ENCODE measurements around the gene SPAG8. TPM values are rescaled to one million over a fixed set of nuclear protein-coding genes. Genes with fewer than 3 reads are reported as not detected.

Gene SPAG8
- total and polyA plus RNA-seq, 2 experiments from 2014 or later: 0.10 to 0.63 TPM

GRCh38 chr9:35858458-35858857, 46.4 kb upstream of the SPAG8 start:
- no peak overlapping the region for H2AFZ ChIP-seq

GRCh38 chr9:35856882-35857281, 44.8 kb upstream of the SPAG8 start:
- H3K79me2 ChIP-seq: no peaks in the 10 kb centered on the region
- TF ChIP-seq EZH2 (IDR thresholded peaks at IDR 0.05; ENCODE audit: borderline replicate concordance) (no peak), CTCF (IDR thresholded peaks at IDR 0.05; ENCODE audit: poor library complexity) (no peak), EZH2phosphoT487 (IDR thresholded peaks at IDR 0.05; ENCODE audit: low read depth, severe bottlenecking, unreplicated experiment) (no peak)
- no peak overlapping the region for H3K4me2 ChIP-seq

More at GRCh38 chr9:35858458-35858857, 46.4 kb upstream of the SPAG8 start:
- Histone ChIP-seq H3K79me2 (no peaks in the 10 kb centered on the region), H3K27me3 (peaks cover 4% of the 10 kb centered on the region), H3K9me3 (ENCODE audit: low read depth) (no peaks in the 10 kb centered on the region), H3K36me3 (replicated peaks; ENCODE audit: insufficient read depth, low read depth) (no peaks in the 10 kb centered on the region), H3K4me2 (no peak overlapping the region), H3K27ac (no peak overlapping the region), H3K9me2 (replicated peaks; ENCODE audit: insufficient read depth) (no peaks in the 10 kb centered on the region), H3K4me3 (no peak overlapping the region), H3K4me1 (ENCODE audit: insufficient read depth) (no peaks in the 10 kb centered on the region), H4K20me1 (ENCODE audit: insufficient read depth, poor library complexity, severe bottlenecking) (no peaks in the 10 kb centered on the region)
- no peak for DNase-seq (ENCODE audit: low spot score)
- TF ChIP-seq CTCF (IDR thresholded peaks at IDR 0.05; ENCODE audit: poor library complexity) (no peak), EZH2phosphoT487 (IDR thresholded peaks at IDR 0.05; ENCODE audit: low read depth, severe bottlenecking, unreplicated experiment) (no peak), EZH2 (IDR thresholded peaks at IDR 0.05; ENCODE audit: borderline replicate concordance) (no peak)
- WGBS (ENCODE audit: low lambda C conversion rate, missing lambda C conversion rate): 84% methylated on average over 5 of the region's 5 CpGs

GRCh38 chr9:35856206-35856605, 44.1 kb upstream of the SPAG8 start:
- 75% methylated on average over 3 of the region's 3 CpGs for WGBS (ENCODE audit: low lambda C conversion rate, missing lambda C conversion rate)
- no peak for DNase-seq (ENCODE audit: low spot score)
- Histone ChIP-seq H3K9me3 (ENCODE audit: low read depth) (no peaks in the 10 kb centered on the region), H4K20me1 (ENCODE audit: insufficient read depth, poor library complexity, severe bottlenecking) (no peaks in the 10 kb centered on the region), H3K27me3 (no peaks in the 10 kb centered on the region), H3K36me3 (replicated peaks; ENCODE audit: insufficient read depth, low read depth) (no peaks in the 10 kb centered on the region), H3K4me1 (ENCODE audit: insufficient read depth) (no peaks in the 10 kb centered on the region), H3K27ac (no peak overlapping the region), H3K4me2 (no peak overlapping the region), H3K79me2 (no peaks in the 10 kb centered on the region), H3K9me2 (replicated peaks; ENCODE audit: insufficient read depth) (no peaks in the 10 kb centered on the region), H3K4me3 (no peak overlapping the region), H2AFZ (no peak overlapping the region)
- TF ChIP-seq EZH2 (IDR thresholded peaks at IDR 0.05; ENCODE audit: borderline replicate concordance) (no peak), EZH2phosphoT487 (IDR thresholded peaks at IDR 0.05; ENCODE audit: low read depth, severe bottlenecking, unreplicated experiment) (no peak), CTCF (IDR thresholded peaks at IDR 0.05; ENCODE audit: poor library complexity) (no peak)

More at GRCh38 chr9:35856882-35857281, 44.8 kb upstream of the SPAG8 start:
- H2AFZ ChIP-seq: no peak overlapping the region
- H3K27me3 ChIP-seq: peaks cover 2% of the 10 kb centered on the region
- H3K27ac ChIP-seq: no peak overlapping the region
- 89% methylated on average over 5 of the region's 5 CpGs for WGBS (ENCODE audit: low lambda C conversion rate, missing lambda C conversion rate)
- no peak overlapping the region for H3K4me3 ChIP-seq
- no peaks in the 10 kb centered on the region for H3K9me3 ChIP-seq (ENCODE audit: low read depth)
- no peaks in the 10 kb centered on the region for H3K4me1 ChIP-seq (ENCODE audit: insufficient read depth)
- H3K9me2 ChIP-seq (replicated peaks; ENCODE audit: insufficient read depth): no peaks in the 10 kb centered on the region
- H4K20me1 ChIP-seq (ENCODE audit: insufficient read depth, poor library complexity, severe bottlenecking): no peaks in the 10 kb centered on the region
- peak; percentile 2 for DNase-seq (ENCODE audit: low spot score)
- no peaks in the 10 kb centered on the region for H3K36me3 ChIP-seq (replicated peaks; ENCODE audit: insufficient read depth, low read depth)
